GM12873 (cell line): ENCODE data around the gene CD34.

Experiments
- TF ChIP-seq, protein P1 (sequence below): IDR thresholded peaks from 2 replicates; pipeline ENCODE4 v1.5.1; 2012; ENCODE audit warnings: low read depth, mild to moderate bottlenecking, moderate library complexity, low read length, control low read depth; ENCODE audit not compliant: insufficient read depth; ENCODE audit errors: missing control alignments

CD34 gene

DNA sequence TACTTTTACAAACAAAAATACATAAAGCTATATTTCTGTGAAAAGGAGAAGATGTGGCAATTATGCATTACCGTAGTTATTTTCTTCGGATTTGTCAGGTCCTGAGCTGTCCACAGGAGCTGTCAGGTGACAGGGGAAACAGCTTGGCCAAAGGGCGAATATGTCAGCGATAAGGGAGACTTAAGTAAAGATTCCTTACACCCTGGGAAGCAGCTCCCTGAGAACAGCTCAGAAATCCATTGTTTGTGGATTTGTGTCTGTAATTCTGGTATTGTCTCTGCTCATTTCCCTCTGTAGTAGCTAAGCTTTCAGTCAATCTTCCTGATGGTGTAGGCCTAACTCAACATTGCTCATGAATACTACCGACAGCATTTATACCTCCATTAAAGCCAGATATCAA is 7.1 kb upstream of the CD34 start:
- TF ChIP-seq, protein P1, sequence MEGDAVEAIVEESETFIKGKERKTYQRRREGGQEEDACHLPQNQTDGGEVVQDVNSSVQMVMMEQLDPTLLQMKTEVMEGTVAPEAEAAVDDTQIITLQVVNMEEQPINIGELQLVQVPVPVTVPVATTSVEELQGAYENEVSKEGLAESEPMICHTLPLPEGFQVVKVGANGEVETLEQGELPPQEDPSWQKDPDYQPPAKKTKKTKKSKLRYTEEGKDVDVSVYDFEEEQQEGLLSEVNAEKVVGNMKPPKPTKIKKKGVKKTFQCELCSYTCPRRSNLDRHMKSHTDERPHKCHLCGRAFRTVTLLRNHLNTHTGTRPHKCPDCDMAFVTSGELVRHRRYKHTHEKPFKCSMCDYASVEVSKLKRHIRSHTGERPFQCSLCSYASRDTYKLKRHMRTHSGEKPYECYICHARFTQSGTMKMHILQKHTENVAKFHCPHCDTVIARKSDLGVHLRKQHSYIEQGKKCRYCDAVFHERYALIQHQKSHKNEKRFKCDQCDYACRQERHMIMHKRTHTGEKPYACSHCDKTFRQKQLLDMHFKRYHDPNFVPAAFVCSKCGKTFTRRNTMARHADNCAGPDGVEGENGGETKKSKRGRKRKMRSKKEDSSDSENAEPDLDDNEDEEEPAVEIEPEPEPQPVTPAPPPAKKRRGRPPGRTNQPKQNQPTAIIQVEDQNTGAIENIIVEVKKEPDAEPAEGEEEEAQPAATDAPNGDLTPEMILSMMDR: no peak

DNA sequence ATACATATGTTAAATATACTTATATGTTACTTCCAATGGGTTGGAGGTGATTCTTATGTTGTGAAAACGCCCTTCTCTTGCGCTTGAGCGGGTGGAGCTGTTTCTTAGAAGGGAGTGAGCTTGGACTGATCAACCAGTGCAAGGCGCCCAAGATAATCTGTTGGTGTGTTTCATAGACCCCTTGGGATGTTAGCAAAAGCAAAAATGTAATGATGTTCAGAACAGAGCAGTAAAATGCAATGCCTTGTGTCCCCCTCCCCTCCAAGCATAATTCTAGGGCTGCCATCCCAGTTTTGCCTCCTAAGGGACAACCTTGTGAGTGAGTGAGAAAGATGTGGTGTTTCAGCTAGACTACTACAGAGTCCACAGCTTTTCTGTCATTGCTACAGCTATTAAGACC is 6.2 kb upstream of the CD34 start:
- TF ChIP-seq, protein P1: no peak

DNA sequence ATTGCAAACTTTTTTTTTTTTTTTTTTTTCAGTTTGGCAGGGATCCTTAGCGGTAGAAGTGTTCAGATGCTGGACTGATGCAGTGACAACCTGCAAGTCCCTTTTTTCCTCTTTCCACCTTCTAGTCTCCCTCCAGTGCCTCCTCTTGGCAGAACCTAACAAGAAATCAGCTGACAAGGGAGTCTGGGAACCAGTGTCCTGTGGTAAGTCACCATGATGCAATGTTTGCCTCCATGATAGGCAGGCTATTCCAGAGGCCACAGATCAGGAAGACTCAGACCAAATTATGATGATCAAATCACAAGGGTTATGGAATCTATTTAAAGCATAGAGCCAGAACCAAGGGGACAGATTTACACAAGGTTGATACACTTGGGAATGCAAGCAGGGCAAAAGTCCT is 3.0 kb upstream of the CD34 start:
- TF ChIP-seq, protein P1: no peak

DNA sequence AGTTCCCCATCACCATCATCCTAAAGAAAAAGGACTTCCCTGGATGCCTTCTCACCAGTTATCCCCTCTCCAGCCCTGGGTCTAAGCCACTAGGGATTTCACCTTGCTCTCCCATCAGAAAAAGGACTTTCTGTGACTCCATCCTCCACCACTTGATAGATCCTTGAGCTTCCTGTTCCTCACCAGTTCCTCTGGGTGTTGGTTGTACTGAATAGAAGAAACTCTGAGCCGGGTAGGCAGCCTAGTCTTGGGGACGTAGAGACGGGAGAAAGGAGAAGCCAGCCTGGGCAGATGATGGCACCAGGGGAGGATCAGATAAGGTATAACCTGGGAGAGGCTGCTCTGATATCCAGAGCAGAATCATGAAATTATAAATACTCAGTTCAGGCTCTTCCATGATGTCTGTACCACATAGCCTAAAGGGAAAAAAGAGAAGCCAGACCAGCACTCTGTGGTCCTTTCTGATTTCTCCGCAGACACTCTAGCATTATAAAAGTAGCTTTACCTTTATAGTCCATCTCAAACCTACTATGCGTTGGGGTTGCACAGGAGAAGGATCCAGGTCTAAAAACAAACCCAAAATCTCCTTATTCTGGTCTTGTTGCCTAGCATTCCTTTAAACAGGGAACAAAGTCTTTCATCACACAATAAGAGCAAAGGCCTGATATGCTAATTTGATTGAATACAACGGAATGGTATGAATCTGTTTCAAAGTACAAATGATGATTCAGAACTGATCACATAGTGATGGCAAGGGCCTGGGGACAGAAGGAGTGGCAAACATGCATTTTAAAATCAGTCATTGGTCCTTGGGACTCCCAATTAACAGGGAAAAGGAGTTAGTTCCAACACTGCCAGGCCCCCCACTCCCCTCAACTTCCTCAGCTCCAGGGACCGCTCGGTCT is 1.2 kb upstream of the CD34 start:
- TF ChIP-seq, protein P1: no peak

DNA sequence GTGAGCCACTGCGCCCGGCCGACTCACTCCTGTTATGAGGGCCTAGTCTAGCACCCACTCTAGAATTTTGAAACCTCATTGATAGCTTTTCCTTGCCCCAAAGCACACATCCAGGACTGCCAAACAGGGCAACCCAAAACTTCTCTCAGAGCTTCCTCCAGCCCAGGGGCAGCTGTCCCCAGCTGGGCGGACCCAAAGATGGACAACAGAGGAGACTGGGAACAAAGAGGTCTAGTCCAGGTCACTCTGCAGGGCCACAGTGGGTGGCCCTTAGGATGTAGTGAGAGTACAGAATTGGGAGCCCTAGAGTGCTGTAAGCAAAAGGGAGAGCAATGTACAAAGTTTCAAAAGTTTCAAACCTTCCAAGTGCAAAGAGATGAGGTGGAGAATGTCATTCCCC is 1.2 kb downstream of the CD34 start:
- TF ChIP-seq, protein P1: no peak

DNA sequence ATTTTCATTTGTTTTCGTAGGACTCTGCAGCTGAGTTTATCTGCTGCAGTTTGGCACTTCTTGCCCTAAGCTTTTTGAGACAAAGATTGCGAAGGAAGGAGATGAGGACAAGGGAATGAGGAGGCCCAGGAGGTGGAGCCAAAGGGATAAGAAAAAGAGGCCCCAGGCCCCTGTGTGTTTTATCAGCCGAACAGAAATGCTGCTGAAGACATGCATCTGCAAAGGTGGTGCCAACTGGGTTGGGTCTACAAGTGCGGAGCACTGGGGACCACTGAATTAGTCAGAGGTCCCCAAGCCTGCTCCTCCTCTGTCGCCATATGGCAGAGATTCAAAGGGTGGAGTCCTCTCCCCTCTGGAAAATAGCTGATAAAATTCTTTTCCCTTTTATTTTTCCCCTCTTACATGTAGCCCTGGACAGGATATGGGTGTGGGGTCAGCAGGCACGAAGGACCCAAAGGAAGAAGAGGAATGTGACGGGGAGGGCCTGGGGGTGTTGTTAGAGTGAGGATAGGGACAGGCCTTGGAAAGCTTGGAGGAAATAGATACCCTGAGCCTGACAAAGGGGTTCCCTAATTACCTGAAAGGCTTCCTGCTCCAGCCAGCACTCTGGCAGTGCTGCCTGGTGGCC is 2.7 kb downstream of the CD34 start:
- TF ChIP-seq, protein P1: no peak

DNA sequence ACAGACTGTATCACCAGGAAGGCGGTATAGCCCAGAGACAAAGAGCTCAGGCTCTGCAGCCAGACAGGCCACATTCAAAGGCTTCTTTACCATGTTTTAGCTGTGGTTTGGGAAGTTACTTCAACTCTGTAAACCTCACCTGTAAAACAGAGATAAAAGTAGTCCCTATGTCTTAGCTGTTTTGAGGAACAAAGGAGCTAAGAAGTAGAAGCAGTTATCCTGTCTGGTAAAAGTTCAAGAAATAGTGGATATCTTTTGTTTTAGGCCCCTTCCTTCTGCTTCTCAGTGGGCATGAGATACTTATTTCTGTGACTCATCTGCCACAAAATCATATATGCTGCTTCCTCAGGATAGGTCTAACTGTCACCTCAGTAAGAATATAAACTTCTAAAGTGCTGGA is 6.5 kb downstream of the CD34 start:
- TF ChIP-seq, protein P1: no peak
